ENCODE results near the gene PAX5. TPM values are rescaled to one million over a fixed set of nuclear protein-coding genes. Genes with fewer than 3 reads are reported as not detected.

The PAX5 gene
- total and polyA plus RNA-seq, 5 donors from 2014 or later, result 0.02 to 0.94 (median 0.15) TPM; not detected in 2

GRCh38 chr9:36976371-36977030, 57.6 kb downstream of the PAX5 start:
- no peaks in the 10 kb centered on the region for H3K4me1 ChIP-seq (ENCODE audit: control insufficient read depth, insufficient read depth, low read length, poor library complexity, severe bottlenecking)
- Mint-ChIP-seq H3K36me3 (no peaks in the 10 kb centered on the region), H3K27me3 (peaks cover 16% of the 10 kb centered on the region), H3K9me3 (peaks cover 0 to 2% (median 0%) of the 10 kb centered on the region in 7 donors), H3K27ac (no peak overlapping the region), H3K4me1 (no peaks in the 10 kb centered on the region), H3K4me3 (no peak overlapping the region)
- peaks cover 4% of the 10 kb centered on the region for H3K27me3 ChIP-seq (ENCODE audit: control insufficient read depth, insufficient read depth, low read length)
- no peak overlapping the region for H3K27ac ChIP-seq (ENCODE audit: insufficient read depth, low read length, poor library complexity, severe bottlenecking)
- ATAC-seq (ENCODE audit: low read depth in 2 of 2), result no peak
- no peak for DNase-seq
- H3K36me3 ChIP-seq (ENCODE audit: control insufficient read depth, insufficient read depth, low read length), result no peaks in the 10 kb centered on the region
- no peak overlapping the region for H3K4me3 ChIP-seq (ENCODE audit: low read depth, low read length)
- no peaks in the 10 kb centered on the region for H3K9me3 ChIP-seq (ENCODE audit: control insufficient read depth in 2 of 2, low read length in 2 of 2)

GRCh38 chr9:36974731-36975130, 59.3 kb downstream of the PAX5 start:
- Mint-ChIP-seq H3K4me1 (no peaks in the 10 kb centered on the region), H3K27me3 (peaks cover 7% of the 10 kb centered on the region), H3K4me3 (no peak overlapping the region), H3K36me3 (no peaks in the 10 kb centered on the region), H3K9me3 (peaks cover 0 to 2% (median 0%) of the 10 kb centered on the region in 7 donors), H3K27ac (no peak overlapping the region)
- Histone ChIP-seq H3K9me3 (ENCODE audit: control insufficient read depth in 2 of 2, low read length in 2 of 2) (no peaks in the 10 kb centered on the region), H3K36me3 (ENCODE audit: control insufficient read depth, insufficient read depth, low read length) (no peaks in the 10 kb centered on the region), H3K4me3 (ENCODE audit: low read depth, low read length) (no peak overlapping the region), H3K4me1 (ENCODE audit: control insufficient read depth, insufficient read depth, low read length, poor library complexity, severe bottlenecking) (no peaks in the 10 kb centered on the region), H3K27me3 (ENCODE audit: control insufficient read depth, insufficient read depth, low read length) (peaks cover 4% of the 10 kb centered on the region), H3K27ac (ENCODE audit: insufficient read depth, low read length, poor library complexity, severe bottlenecking) (no peak overlapping the region)
- ATAC-seq (ENCODE audit: low read depth in 2 of 2) (no peak), DNase-seq (no peak)

GRCh38 chr9:36971935-36972488, 62.1 kb downstream of the PAX5 start:
- no peaks in the 10 kb centered on the region for H3K4me1 Mint-ChIP-seq
- DNase-seq (no peak), ATAC-seq (ENCODE audit: low read depth in 2 of 2) (no peak)
- H3K4me3 ChIP-seq (ENCODE audit: low read depth, low read length), result no peak overlapping the region
- H3K27ac ChIP-seq (ENCODE audit: insufficient read depth, low read length, poor library complexity, severe bottlenecking), result no peak overlapping the region
- no peak overlapping the region for H3K4me3 Mint-ChIP-seq
- no peak overlapping the region for H3K27ac Mint-ChIP-seq
- H3K9me3 Mint-ChIP-seq, result peaks cover 0 to 2% (median 0%) of the 10 kb centered on the region in 7 donors
- no peaks in the 10 kb centered on the region for H3K36me3 ChIP-seq (ENCODE audit: control insufficient read depth, insufficient read depth, low read length)
- no peaks in the 10 kb centered on the region for H3K9me3 ChIP-seq (ENCODE audit: control insufficient read depth in 2 of 2, low read length in 2 of 2)
- H3K27me3 Mint-ChIP-seq, result no peaks in the 10 kb centered on the region
- H3K36me3 Mint-ChIP-seq, result no peaks in the 10 kb centered on the region
- H3K4me1 ChIP-seq (ENCODE audit: control insufficient read depth, insufficient read depth, low read length, poor library complexity, severe bottlenecking), result no peaks in the 10 kb centered on the region
- H3K27me3 ChIP-seq (ENCODE audit: control insufficient read depth, insufficient read depth, low read length), result peaks cover 2% of the 10 kb centered on the region

- no peaks in the 10 kb centered on the region for H3K9me3 ChIP-seq (ENCODE audit: control insufficient read depth in 2 of 2, low read length in 2 of 2)
- no peaks in the 10 kb centered on the region for H3K4me1 ChIP-seq (ENCODE audit: control insufficient read depth, insufficient read depth, low read length, poor library complexity, severe bottlenecking)
- peaks cover 5% of the 10 kb centered on the region for H3K27me3 Mint-ChIP-seq
- H3K36me3 ChIP-seq (ENCODE audit: control insufficient read depth, insufficient read depth, low read length), result no peaks in the 10 kb centered on the region
- H3K27ac ChIP-seq (ENCODE audit: insufficient read depth, low read length, poor library complexity, severe bottlenecking), result no peak overlapping the region
- H3K27ac Mint-ChIP-seq, result no peak overlapping the region
- no peak overlapping the region for H3K4me3 ChIP-seq (ENCODE audit: low read depth, low read length)
- no peak overlapping the region for H3K4me3 Mint-ChIP-seq
- ATAC-seq (ENCODE audit: low read depth in 2 of 2) (no peak), DNase-seq (no peak)
- no peaks in the 10 kb centered on the region for H3K27me3 ChIP-seq (ENCODE audit: control insufficient read depth, insufficient read depth, low read length)
- no peaks in the 10 kb centered on the region for H3K36me3 Mint-ChIP-seq
- H3K9me3 Mint-ChIP-seq, result peaks cover 0 to 2% (median 0%) of the 10 kb centered on the region in 7 donors
- no peaks in the 10 kb centered on the region for H3K4me1 Mint-ChIP-seq
Observed at GRCh38 chr9:36970007-36970888, 63.8 kb downstream of the PAX5 start.

GRCh38 chr9:36969216-36969771, 64.8 kb downstream of the PAX5 start:
- no peaks in the 10 kb centered on the region for H3K36me3 Mint-ChIP-seq

GRCh38 chr9:36968574-36969215, 65.4 kb downstream of the PAX5 start:
- Histone ChIP-seq H3K4me3 (ENCODE audit: low read depth, low read length) (no peak overlapping the region), H3K27me3 (ENCODE audit: control insufficient read depth, insufficient read depth, low read length) (no peaks in the 10 kb centered on the region), H3K27ac (ENCODE audit: insufficient read depth, low read length, poor library complexity, severe bottlenecking) (no peak overlapping the region), H3K36me3 (ENCODE audit: control insufficient read depth, insufficient read depth, low read length) (no peaks in the 10 kb centered on the region), H3K9me3 (ENCODE audit: control insufficient read depth in 2 of 2, low read length in 2 of 2) (no peaks in the 10 kb centered on the region), H3K4me1 (ENCODE audit: control insufficient read depth, insufficient read depth, low read length, poor library complexity, severe bottlenecking) (no peaks in the 10 kb centered on the region)
- Mint-ChIP-seq H3K4me3 (no peak overlapping the region), H3K9me3 (peaks cover 0 to 1% (median 0%) of the 10 kb centered on the region in 7 donors), H3K27me3 (peaks cover 10% of the 10 kb centered on the region), H3K4me1 (no peaks in the 10 kb centered on the region), H3K27ac (peak overlapping the region in 1 of 3 donors; percentile 32), H3K36me3 (no peaks in the 10 kb centered on the region)
- no peak for DNase-seq
- ATAC-seq (ENCODE audit: low read depth in 2 of 2), result no peak

More at GRCh38 chr9:36969216-36969771, 64.8 kb downstream of the PAX5 start:
- no peaks in the 10 kb centered on the region for H3K4me1 ChIP-seq (ENCODE audit: control insufficient read depth, insufficient read depth, low read length, poor library complexity, severe bottlenecking)
- no peak for ATAC-seq (ENCODE audit: low read depth in 2 of 2)
- H3K36me3 ChIP-seq (ENCODE audit: control insufficient read depth, insufficient read depth, low read length), result no peaks in the 10 kb centered on the region
- Mint-ChIP-seq H3K27me3 (peaks cover 10% of the 10 kb centered on the region), H3K4me3 (no peak overlapping the region), H3K27ac (no peak overlapping the region), H3K9me3 (peaks cover 0 to 1% (median 0%) of the 10 kb centered on the region in 7 donors), H3K4me1 (no peaks in the 10 kb centered on the region)
- no peaks in the 10 kb centered on the region for H3K9me3 ChIP-seq (ENCODE audit: control insufficient read depth in 2 of 2, low read length in 2 of 2)
- DNase-seq, result no peak
- no peaks in the 10 kb centered on the region for H3K27me3 ChIP-seq (ENCODE audit: control insufficient read depth, insufficient read depth, low read length)
- H3K27ac ChIP-seq (ENCODE audit: insufficient read depth, low read length, poor library complexity, severe bottlenecking), result no peak overlapping the region
- no peak overlapping the region for H3K4me3 ChIP-seq (ENCODE audit: low read depth, low read length)

GRCh38 chr9:36967997-36968396, 66.1 kb downstream of the PAX5 start:
- H3K9me3 ChIP-seq (ENCODE audit: control insufficient read depth in 2 of 2, low read length in 2 of 2), result no peaks in the 10 kb centered on the region
- Mint-ChIP-seq H3K36me3 (no peaks in the 10 kb centered on the region), H3K4me3 (no peak overlapping the region), H3K4me1 (no peaks in the 10 kb centered on the region), H3K9me3 (peaks cover 0 to 1% (median 0%) of the 10 kb centered on the region in 7 donors), H3K27me3 (peaks cover 10% of the 10 kb centered on the region), H3K27ac (no peak overlapping the region)
- ATAC-seq (ENCODE audit: low read depth in 2 of 2) (no peak), DNase-seq (no peak)
- no peak overlapping the region for H3K4me3 ChIP-seq (ENCODE audit: low read depth, low read length)
- H3K27ac ChIP-seq (ENCODE audit: insufficient read depth, low read length, poor library complexity, severe bottlenecking), result no peak overlapping the region
- H3K4me1 ChIP-seq (ENCODE audit: control insufficient read depth, insufficient read depth, low read length, poor library complexity, severe bottlenecking), result no peaks in the 10 kb centered on the region
- no peaks in the 10 kb centered on the region for H3K27me3 ChIP-seq (ENCODE audit: control insufficient read depth, insufficient read depth, low read length)
- H3K36me3 ChIP-seq (ENCODE audit: control insufficient read depth, insufficient read depth, low read length), result no peaks in the 10 kb centered on the region

Measured in CD4-positive, CD25-positive, alpha-beta regulatory T cell (primary cell).